GM23338 (cell line): ENCODE data around the gene ADGRB3. TPM values are rescaled to one million over a fixed set of nuclear protein-coding genes. Genes with fewer than 3 reads are reported as not detected.

Experiments
- ATAC-seq: fragments of 200-7000 bp; cut with Tn5 transposase; 3 replicates; pipeline ENCODE4 v1.9.1; 2020
- DNase-seq: peaks from one replicate; pipeline ENCODE4 v3.0.0-alpha.2; 2015; ENCODE audit warnings: low spot score
- H2AFZ ChIP-seq: fragments of 200-600 bp; sonication (generic); 2 replicates; pipeline ENCODE4 v1.8.0; 2016; ENCODE audit warnings: antibody characterized with exemption, mild to moderate bottlenecking, moderate library complexity
- H3F3A ChIP-seq: fragments of 200-600 bp; sonication (generic); replicated peaks from 2 replicates; pipeline ENCODE4 v1.8.0; 2017; ENCODE audit warnings: antibody characterized with exemption, mixed run types, low read depth
- H3K27ac ChIP-seq: fragments of 200-600 bp; sonication (generic); 2 replicates; pipeline ENCODE4 v1.6.1; 2016; ENCODE audit warnings: low read depth
- H3K27me3 ChIP-seq: fragments of 200-600 bp; sonication (generic); 2 replicates; pipeline ENCODE4 v1.8.0; 2016; ENCODE audit warnings: mild to moderate bottlenecking, mixed run types, moderate library complexity; ENCODE audit not compliant: insufficient read depth
- H3K36me3 ChIP-seq: fragments of 200-600 bp; sonication (generic); 2 replicates; pipeline ENCODE4 v1.8.0; 2016; ENCODE audit warnings: mild to moderate bottlenecking; ENCODE audit not compliant: insufficient read depth
- H3K4me1 ChIP-seq: fragments of 200-600 bp; sonication (generic); 2 replicates; pipeline ENCODE4 v1.8.0; 2016; ENCODE audit warnings: mild to moderate bottlenecking, moderate library complexity; ENCODE audit not compliant: insufficient read depth
- H3K4me2 ChIP-seq: fragments of 200-600 bp; sonication (generic); 2 replicates; pipeline ENCODE4 v1.7.1; 2017; ENCODE audit warnings: mixed run types
- H3K4me3 ChIP-seq: fragments of 200-600 bp; sonication (generic); 2 replicates; pipeline ENCODE4 v1.6.1; 2016; ENCODE audit warnings: mixed run types
- H3K79me2 ChIP-seq: fragments of 200-600 bp; sonication (generic); replicated peaks from 2 replicates; pipeline ENCODE4 v1.8.0; 2017; ENCODE audit warnings: mild to moderate bottlenecking; ENCODE audit not compliant: insufficient read depth
- H3K9me2 ChIP-seq: fragments of 200-600 bp; sonication (generic); 2 replicates; pipeline ENCODE4 v1.8.0; 2017; ENCODE audit not compliant: insufficient read depth
- H4K20me1 ChIP-seq: fragments of 200-600 bp; sonication (generic); replicated peaks from 2 replicates; pipeline ENCODE4 v1.8.0; 2017; ENCODE audit warnings: mild to moderate bottlenecking; ENCODE audit not compliant: insufficient read depth
- H3K27ac Mint-ChIP-seq: 2 replicates; pipeline ENCODE4 v1.8.0; 2020; ENCODE audit warnings: inconsistent platforms, mild to moderate bottlenecking, moderate library complexity, mixed read lengths
- H3K27me3 Mint-ChIP-seq: 3 replicates; pipeline ENCODE4 v1.8.0; 2022; ENCODE audit warnings: low read depth, mild to moderate bottlenecking, moderate library complexity, mixed read lengths, inconsistent platforms; ENCODE audit not compliant: insufficient read depth, poor library complexity
- H3K36me3 Mint-ChIP-seq: 3 replicates; pipeline ENCODE4 v1.8.0; 2021; ENCODE audit warnings: low read depth, mild to moderate bottlenecking, inconsistent platforms, moderate library complexity, mixed read lengths
- H3K4me1 Mint-ChIP-seq: 3 replicates; pipeline ENCODE4 v1.8.0; 2020; ENCODE audit warnings: mild to moderate bottlenecking, inconsistent platforms, mixed read lengths
- H3K4me3 Mint-ChIP-seq: 3 replicates; pipeline ENCODE4 v1.8.0; 2021; ENCODE audit warnings: moderate library complexity, mild to moderate bottlenecking, inconsistent platforms, mixed read lengths
- H3K9me3 Mint-ChIP-seq: 3 replicates; pipeline ENCODE4 v1.8.0; 2020; ENCODE audit warnings: moderate library complexity, mild to moderate bottlenecking, inconsistent platforms, mixed read lengths
- CREB1 ChIP-seq: fragments of 250-450 bp; sonication (Bioruptor Pico); IDR thresholded peaks from 2 replicates; pipeline ENCODE4 v1.5.0; 2020; ENCODE audit warnings: low read depth, mild to moderate bottlenecking, moderate library complexity
- CTCF ChIP-seq, 2 experiments: fragments of 200-600 bp in 1 of 2; sonication (generic) in 1 of 2; conservative IDR thresholded peaks; 2 replicates each; pipeline versions ENCODE4 v1.5.1 to v1.6.1; 2016 to 2017; ENCODE audit warnings: antibody characterized with exemption in 2 of 2, low read depth in 2 of 2, mild to moderate bottlenecking in 2 of 2, moderate library complexity in 1 of 2
- ETS1 ChIP-seq: IDR thresholded peaks from 2 replicates; pipeline ENCODE4 v1.6.1; 2016; ENCODE audit warnings: antibody characterized with exemption
- EZH2 ChIP-seq: fragments of 200-600 bp; sonication (generic); IDR thresholded peaks from one replicate; pipeline ENCODE4 v1.8.0; 2017; ENCODE audit warnings: antibody characterized with exemption, mild to moderate bottlenecking, low read depth; ENCODE audit not compliant: unreplicated experiment
- EZH2phosphoT487 ChIP-seq: fragments of 200-600 bp; sonication (generic); IDR thresholded peaks from one replicate; pipeline ENCODE4 v1.8.1; 2018; ENCODE audit warnings: antibody characterized with exemption; ENCODE audit not compliant: unreplicated experiment
- JUNB ChIP-seq: IDR thresholded peaks from one replicate; pipeline ENCODE4 v1.6.1; 2016; ENCODE audit warnings: antibody characterized with exemption; ENCODE audit not compliant: unreplicated experiment
- NANOG ChIP-seq: IDR thresholded peaks from 2 replicates; pipeline ENCODE4 v1.6.1; 2016; ENCODE audit warnings: antibody characterized with exemption, borderline replicate concordance
- POLR2AphosphoS5 ChIP-seq: IDR thresholded peaks from 2 replicates; pipeline ENCODE4 v1.6.1; 2016; ENCODE audit warnings: antibody characterized with exemption, low read depth
- REST ChIP-seq: IDR thresholded peaks from one replicate; pipeline ENCODE4 v1.6.1; 2018; ENCODE audit warnings: antibody characterized with exemption; ENCODE audit not compliant: unreplicated experiment
- STAT1 ChIP-seq: IDR thresholded peaks from one replicate; pipeline ENCODE4 v1.6.1; 2016; ENCODE audit warnings: antibody characterized with exemption; ENCODE audit not compliant: unreplicated experiment
- ZNF114 ChIP-seq: fragments of 250-450 bp; sonication (Bioruptor Pico); IDR thresholded peaks from 2 replicates; pipeline ENCODE4 v1.5.0; 2020; ENCODE audit warnings: mild to moderate bottlenecking, moderate library complexity
- ZNF331 ChIP-seq: fragments of 250-450 bp; sonication (Bioruptor Pico); IDR thresholded peaks from 2 replicates; pipeline ENCODE4 v1.5.0; 2020; ENCODE audit warnings: low read depth, mild to moderate bottlenecking, moderate library complexity
- polyA plus RNA-seq: library from polyadenylated mRNA; unstranded; fragments of >200 nt; fragmentation: Nextera tagmentation; extraction: Ambion mirVana; gene quantifications from 2 replicates; pipeline ENCODE4 v1.2.1, GENCODE V29; 2016
- total RNA-seq: library from RNA; depleted of rRNA; stranded (reverse); fragments of >200 nt; shearing (Covaris generic); gene quantifications from 2 replicates; pipeline ENCODE4 v1.2.3, GENCODE V29; 2014

ADGRB3 gene
- total and polyA plus RNA-seq, 2 experiments from 2014 or later: 0.92 to 4.0 TPM

- no peaks in the 10 kb centered on the region for H3K36me3 Mint-ChIP-seq
- Histone ChIP-seq H3K27me3 (no peaks in the 10 kb centered on the region), H3K79me2 (no peaks in the 10 kb centered on the region), H3K4me1 (no peaks in the 10 kb centered on the region), H3K4me3 (no peak overlapping the region), H3K27ac (no peak overlapping the region), H3K36me3 (no peaks in the 10 kb centered on the region), H3K9me2 (no peaks in the 10 kb centered on the region), H3F3A (no peaks in the 10 kb centered on the region), H4K20me1 (no peaks in the 10 kb centered on the region), H2AFZ (peak overlapping the region; percentile 70; the same call in 1 of the 2 replicates), H3K4me2 (no peak overlapping the region)
- H3K27ac Mint-ChIP-seq: no peak overlapping the region
- ATAC-seq (no peak), DNase-seq (no peak)
- TF ChIP-seq REST (no peak), NANOG (no peak), POLR2AphosphoS5 (no peak), EZH2phosphoT487 (no peak), STAT1 (no peak)
- H3K4me1 Mint-ChIP-seq: peaks cover 4% of the 10 kb centered on the region; the same call in 2 of the 3 replicates
- no peaks in the 10 kb centered on the region for H3K9me3 Mint-ChIP-seq
- H3K4me3 Mint-ChIP-seq: no peak overlapping the region
- H3K27me3 Mint-ChIP-seq: no peaks in the 10 kb centered on the region
Observed at GRCh38 chr6:69026243-69026642, 391.2 kb downstream of the ADGRB3 start.

GRCh38 chr6:69026715-69027114, 391.6 kb downstream of the ADGRB3 start:
- H3K4me3 Mint-ChIP-seq: no peak overlapping the region
- no peaks in the 10 kb centered on the region for H3K9me3 Mint-ChIP-seq
- ATAC-seq (no peak), DNase-seq (no peak)
- Histone ChIP-seq H4K20me1 (no peaks in the 10 kb centered on the region), H3K27me3 (no peaks in the 10 kb centered on the region), H3F3A (no peaks in the 10 kb centered on the region), H3K4me3 (no peak overlapping the region), H3K4me1 (no peaks in the 10 kb centered on the region), H2AFZ (peak overlapping the region; percentile 70; the same call in 1 of the 2 replicates), H3K9me2 (0 out of 2 replicates have a peak, but pooled peaks cover 3% of the 10 kb centered on the region), H3K36me3 (no peaks in the 10 kb centered on the region), H3K4me2 (no peak overlapping the region), H3K27ac (no peak overlapping the region), H3K79me2 (no peaks in the 10 kb centered on the region)
- H3K27me3 Mint-ChIP-seq: no peaks in the 10 kb centered on the region
- no peak overlapping the region for H3K27ac Mint-ChIP-seq
- no peaks in the 10 kb centered on the region for H3K36me3 Mint-ChIP-seq
- H3K4me1 Mint-ChIP-seq: peaks cover 4% of the 10 kb centered on the region; the same call in 2 of the 3 replicates
- no peak for TF ChIP-seq CREB1 (CRISPR knock-in tag)
- TF ChIP-seq ETS1: no peak
- no peak for TF ChIP-seq EZH2phosphoT487
- TF ChIP-seq EZH2: no peak
- no peak for TF ChIP-seq ZNF331
- no peak for TF ChIP-seq CTCF (conservative IDR thresholded peaks at IDR 0.05; ENCODE audit: low read depth in 2 of 2)
- TF ChIP-seq JUNB: no peak
- no peak for TF ChIP-seq REST
- no peak for TF ChIP-seq NANOG
- TF ChIP-seq ZNF114 (CRISPR knock-in tag): no peak
- TF ChIP-seq STAT1: no peak
- TF ChIP-seq POLR2AphosphoS5: no peak
